NCI-H345 treated with DMSO at 0.1 percent for 48 hours (cell line): ENCODE measurements around the gene EIF2B5.

ENCODE experiments used
- DNase-seq: peaks from one replicate; lab custom pipeline; 2025; ENCODE audit not compliant: unreplicated experiment; lab: John Stamatoyannopoulos, UW

The EIF2B5 gene

GRCh38 chr3:184192889-184193288 lies 57.7 kb downstream of the EIF2B5 start:
- no peak for DNase-seq

GRCh38 chr3:184193991-184194539 lies 58.9 kb downstream of the EIF2B5 start:
- no peak for DNase-seq
